ENCODE data around the gene LRRC74B. TPM values are rescaled to one million over a fixed set of nuclear protein-coding genes. Genes with fewer than 3 reads are reported as not detected.
"Not testable (repeated sequence)": the region's sequence is repeated elsewhere in the genome, so short reads cannot be mapped to it uniquely, and the experiment has no call there.

The LRRC74B gene
- total RNA-seq, 2 experiments from 2014 or later, result not detected

DNA sequence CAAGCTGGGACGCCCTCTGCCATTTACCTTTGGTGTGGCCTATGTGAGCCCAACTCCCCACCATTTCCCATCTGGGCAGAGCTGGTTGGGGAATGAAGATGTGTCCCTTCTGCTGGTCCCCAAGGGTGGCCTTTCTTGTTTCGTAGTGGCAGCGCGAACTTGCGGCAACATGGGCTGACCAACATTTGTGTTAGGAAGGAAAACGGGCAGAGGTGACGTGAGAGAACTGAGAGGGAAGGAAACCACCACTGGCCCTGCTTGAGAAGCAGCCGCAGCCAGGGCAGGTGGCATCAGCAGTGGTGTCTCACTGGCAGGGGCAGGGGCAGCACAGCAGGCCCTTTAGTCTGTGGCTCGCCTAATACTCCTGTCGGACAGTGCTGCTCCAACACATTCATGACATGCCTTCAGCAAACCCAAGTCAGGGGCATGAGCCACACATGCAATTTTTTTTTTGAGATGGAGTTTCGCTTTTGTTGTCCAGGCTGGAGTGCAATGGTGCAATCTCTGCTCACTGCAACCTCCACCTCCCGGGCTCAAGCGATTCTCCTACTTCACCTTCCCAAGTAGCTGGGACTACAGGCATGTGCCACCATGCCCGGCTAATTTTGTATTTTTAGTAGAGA lies 29.9 kb downstream of the LRRC74B start:
- ATAC-seq (no peak), DNase-seq (no peak)
- Mint-ChIP-seq H3K27ac (no peak overlapping the region), H3K27me3 (no peaks in the 10 kb centered on the region), H3K9me3 (ENCODE audit: low read depth) (no peaks in the 10 kb centered on the region), H3K36me3 (no peaks in the 10 kb centered on the region), H3K4me3 (no peak overlapping the region), H3K4me1 (no peaks in the 10 kb centered on the region)
- CTCF ChIA-PET, result no interaction called here

DNA sequence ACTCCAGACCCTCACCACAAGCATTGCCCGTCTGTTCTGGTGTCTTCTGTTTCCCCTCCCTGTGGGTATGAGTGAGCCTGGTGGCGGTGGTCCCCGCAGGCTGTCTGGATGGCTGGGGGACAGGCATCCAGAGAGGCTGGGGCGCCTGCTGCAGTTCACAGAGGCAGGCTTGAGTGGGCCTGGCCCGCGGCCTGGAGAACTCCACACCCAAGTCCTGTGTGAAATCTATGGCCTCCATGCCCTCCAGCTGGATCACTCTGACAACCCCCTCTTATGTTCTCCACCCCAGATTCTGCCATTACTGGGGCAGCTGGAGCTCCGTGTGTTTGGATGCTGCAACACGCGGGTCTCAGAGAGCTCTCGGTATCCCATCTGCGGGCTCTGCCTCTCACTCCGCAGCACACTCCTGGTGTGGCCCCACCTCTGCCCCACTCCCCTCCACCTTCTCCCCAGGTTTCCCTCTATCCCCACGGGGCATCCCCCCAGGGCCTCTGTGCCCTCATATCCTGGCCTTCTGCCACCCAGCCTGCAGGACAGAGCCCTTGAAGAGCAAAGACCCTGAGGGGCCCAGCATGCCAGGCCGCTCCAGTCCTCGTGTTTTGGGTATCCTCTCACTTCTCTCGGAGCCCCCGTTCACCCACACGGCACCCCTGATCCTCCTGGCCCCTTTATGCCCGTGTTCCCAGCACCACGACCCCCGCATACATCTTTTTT lies 31.3 kb downstream of the LRRC74B start:
- CTCF ChIA-PET, result no interaction called here
- Mint-ChIP-seq H3K4me3 (no peak overlapping the region), H3K36me3 (no peaks in the 10 kb centered on the region)

DNA sequence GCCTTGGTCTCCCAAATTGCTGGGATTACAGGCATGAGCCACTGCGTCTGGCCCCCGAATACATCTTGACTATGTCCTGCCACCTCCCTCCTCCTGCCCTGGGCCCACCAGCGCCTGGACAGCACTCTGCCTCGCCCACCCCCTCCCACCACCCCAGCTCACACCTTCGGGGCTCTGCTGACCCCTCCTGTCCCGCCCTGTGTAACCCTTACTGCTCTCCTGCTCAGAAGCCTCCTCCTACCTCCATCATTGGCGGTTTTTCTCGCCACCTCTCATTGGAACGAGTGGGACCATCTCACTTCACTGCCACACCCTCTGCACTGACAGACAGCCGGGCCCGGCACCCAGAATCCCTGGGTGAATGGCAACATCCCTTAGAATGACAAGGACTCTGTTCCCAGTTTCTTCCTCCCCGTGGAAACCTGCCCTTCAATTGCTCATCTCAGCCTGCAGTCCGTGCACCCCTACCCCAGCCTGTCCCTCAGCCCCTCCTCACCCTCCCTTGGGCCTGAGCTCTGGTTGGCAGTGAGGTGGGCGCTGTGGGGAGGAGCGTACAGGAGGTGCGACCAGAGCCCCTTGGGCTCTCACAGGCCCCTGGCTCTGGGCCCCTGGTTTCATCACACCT lies 32.2 kb downstream of the LRRC74B start:
- H3K27ac Mint-ChIP-seq, result peak overlapping the region; percentile 1
- ATAC-seq (no peak), DNase-seq (no peak)
- no peaks in the 10 kb centered on the region for H3K4me1 Mint-ChIP-seq
- H3K36me3 Mint-ChIP-seq, result no peaks in the 10 kb centered on the region
- CTCF ChIA-PET, result no interaction called here
- H3K9me3 Mint-ChIP-seq (ENCODE audit: low read depth), result no peaks in the 10 kb centered on the region
- no peak overlapping the region for H3K4me3 Mint-ChIP-seq
- H3K27me3 Mint-ChIP-seq, result no peaks in the 10 kb centered on the region

More for the DNA sequence above, 31.3 kb downstream of the LRRC74B start:
- no peaks in the 10 kb centered on the region for H3K4me1 Mint-ChIP-seq
- ATAC-seq, result no peak
- no peak overlapping the region for H3K27ac Mint-ChIP-seq
- no peak for DNase-seq
- no peaks in the 10 kb centered on the region for H3K9me3 Mint-ChIP-seq (ENCODE audit: low read depth)
- H3K27me3 Mint-ChIP-seq, result no peaks in the 10 kb centered on the region

DNA sequence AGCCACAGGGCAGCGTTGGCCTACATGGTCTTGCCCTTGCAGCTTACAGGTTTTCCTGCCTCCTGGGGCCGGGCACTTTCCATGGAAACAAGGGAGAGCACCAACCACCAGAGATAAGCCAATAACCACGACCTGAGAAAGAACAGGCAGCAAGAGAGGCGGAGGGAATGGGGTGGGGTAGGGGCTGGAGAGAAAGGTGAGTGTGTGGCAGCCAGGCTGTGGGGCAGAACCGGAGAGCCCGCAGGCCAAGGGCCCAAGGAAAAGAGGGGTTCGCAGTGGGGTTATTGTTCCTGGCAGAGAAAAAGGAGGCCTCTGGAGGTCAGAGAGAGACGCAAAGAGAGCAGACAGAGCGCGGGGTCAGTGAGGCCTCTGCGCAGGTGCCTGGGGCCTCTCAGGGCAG lies 33.2 kb downstream of the LRRC74B start:
- DNase-seq (no peak), ATAC-seq (no peak)
- H3K9me3 Mint-ChIP-seq (ENCODE audit: low read depth), result no peaks in the 10 kb centered on the region
- no peaks in the 10 kb centered on the region for H3K36me3 Mint-ChIP-seq
- no peaks in the 10 kb centered on the region for H3K4me1 Mint-ChIP-seq
- no peak overlapping the region for H3K4me3 Mint-ChIP-seq
- CTCF ChIA-PET, result no interaction called here
- H3K27me3 Mint-ChIP-seq, result no peaks in the 10 kb centered on the region
- no peak overlapping the region for H3K27ac Mint-ChIP-seq

DNA sequence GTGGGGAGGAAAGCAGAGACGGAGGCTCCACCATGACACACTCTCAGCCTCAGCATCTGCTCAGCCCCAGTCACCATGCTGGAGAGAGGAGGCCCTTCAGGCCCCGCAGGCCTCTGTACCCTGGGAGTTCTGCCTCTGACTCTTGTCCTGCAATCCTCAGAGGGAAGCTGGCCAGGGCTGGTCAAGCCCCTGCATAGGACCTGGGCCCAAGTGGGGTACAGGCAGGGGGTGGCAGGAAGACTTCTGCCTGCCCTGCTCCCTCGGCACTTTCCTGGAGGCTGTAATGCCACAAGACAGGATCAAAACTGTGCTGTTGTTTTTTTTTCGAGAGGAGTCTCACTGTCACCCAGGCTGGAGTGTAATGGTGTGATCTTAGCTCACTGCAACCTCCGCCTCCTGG lies 33.7 kb downstream of the LRRC74B start:
- no peak for ATAC-seq
- no peak overlapping the region for H3K4me3 Mint-ChIP-seq
- no peaks in the 10 kb centered on the region for H3K9me3 Mint-ChIP-seq (ENCODE audit: low read depth)
- H3K27ac Mint-ChIP-seq, result no peak overlapping the region
- no peak for DNase-seq
- no peaks in the 10 kb centered on the region for H3K36me3 Mint-ChIP-seq
- no peaks in the 10 kb centered on the region for H3K4me1 Mint-ChIP-seq
- no peaks in the 10 kb centered on the region for H3K27me3 Mint-ChIP-seq
- CTCF ChIA-PET, result no interaction called here

DNA sequence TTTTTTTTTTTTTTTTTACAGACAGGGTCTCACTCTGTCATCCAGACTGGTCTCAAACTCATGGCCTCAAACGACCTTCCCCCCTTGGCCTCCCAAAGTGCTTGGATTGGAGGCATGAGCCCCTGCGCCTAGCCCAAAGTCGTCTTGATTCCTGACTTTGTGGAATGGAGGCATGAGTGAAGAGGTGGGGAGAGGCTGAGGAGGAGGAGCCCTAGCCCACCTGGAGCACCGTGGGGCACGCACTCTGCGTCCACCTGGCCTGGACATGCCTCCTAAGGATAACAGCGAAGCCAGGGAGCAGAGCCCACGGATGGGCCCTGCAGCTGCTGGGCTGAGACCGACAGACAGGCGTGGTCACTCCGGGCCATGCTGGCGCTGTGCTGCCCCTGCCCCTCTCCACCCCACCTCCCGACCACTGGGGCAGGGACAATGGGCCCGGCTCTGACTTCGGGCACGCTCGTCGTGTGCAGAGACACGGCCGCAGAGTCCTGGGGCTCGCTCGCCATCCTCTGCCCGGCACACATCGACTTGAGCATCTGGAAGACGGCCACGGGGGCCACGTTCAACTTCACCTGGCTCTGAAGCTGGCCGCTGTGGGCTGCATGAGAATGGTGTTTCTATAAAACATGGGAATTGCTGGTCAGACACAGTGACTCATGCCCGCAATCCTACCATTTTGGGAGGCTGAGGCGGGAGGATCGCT lies 34.8 kb downstream of the LRRC74B start:
- no peak overlapping the region for H3K4me3 Mint-ChIP-seq
- DNase-seq, result no peak
- H3K27ac Mint-ChIP-seq, result no peak overlapping the region
- H3K36me3 Mint-ChIP-seq, result no peaks in the 10 kb centered on the region
- CTCF ChIA-PET, result no interaction called here
- H3K27me3 Mint-ChIP-seq, result no peaks in the 10 kb centered on the region
- ATAC-seq, result no peak
- H3K9me3 Mint-ChIP-seq (ENCODE audit: low read depth), result no peaks in the 10 kb centered on the region
- no peaks in the 10 kb centered on the region for H3K4me1 Mint-ChIP-seq

DNA sequence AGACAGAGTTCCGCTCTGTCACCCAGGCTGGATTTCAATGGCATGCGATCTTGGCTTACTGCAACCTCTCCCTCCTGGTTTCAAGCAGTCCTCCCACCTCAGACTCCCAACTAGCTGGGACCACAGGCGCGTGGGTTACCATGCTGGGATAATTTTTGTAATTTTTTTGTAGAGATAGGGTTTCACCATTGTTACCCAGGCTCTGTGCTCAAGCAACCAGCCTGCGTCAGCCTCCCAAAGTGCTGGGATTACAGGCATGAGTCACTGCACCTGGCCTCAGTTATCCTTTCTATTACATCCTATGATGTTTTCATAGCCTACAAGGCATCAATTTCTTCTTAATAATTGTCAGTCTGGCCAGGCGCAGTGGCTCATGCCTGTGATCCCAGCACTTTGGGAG lies 36.5 kb downstream of the LRRC74B start:
- H3K27me3 Mint-ChIP-seq, result no peaks in the 10 kb centered on the region
- DNase-seq, result no peak
- H3K4me1 Mint-ChIP-seq, result no peaks in the 10 kb centered on the region

DNA sequence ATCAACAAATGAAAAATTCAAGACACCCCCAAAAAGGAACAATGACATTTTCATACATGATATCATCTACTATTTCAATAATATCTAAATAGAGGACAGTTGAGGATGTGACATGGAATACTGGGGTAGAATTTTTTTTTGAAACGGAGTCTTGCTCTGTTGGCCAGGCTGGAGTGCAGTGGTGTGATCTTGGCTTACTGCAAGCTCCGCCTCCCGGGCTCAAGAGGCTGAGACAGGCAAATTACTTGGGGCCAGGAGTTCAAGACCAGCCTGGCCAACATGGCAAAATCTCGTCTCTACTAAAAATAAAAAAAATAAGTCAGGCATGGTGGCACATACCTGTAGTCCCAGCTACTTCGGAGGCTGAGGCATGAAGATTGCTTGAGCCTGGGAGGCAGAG lies 41.4 kb downstream of the LRRC74B start:
- no peaks in the 10 kb centered on the region for H3K4me1 Mint-ChIP-seq
- no peak for ATAC-seq
- no peak for DNase-seq
- H3K27me3 Mint-ChIP-seq, result peaks cover 4% of the 10 kb centered on the region
- H3K4me3 Mint-ChIP-seq, result no peak overlapping the region
- H3K27ac Mint-ChIP-seq, result no peak overlapping the region
- no peaks in the 10 kb centered on the region for H3K9me3 Mint-ChIP-seq (ENCODE audit: low read depth)
- CTCF ChIA-PET, result no interaction called here
- H3K36me3 Mint-ChIP-seq, result no peaks in the 10 kb centered on the region

More for the DNA sequence above, 36.5 kb downstream of the LRRC74B start:
- ATAC-seq, result no peak
- no peaks in the 10 kb centered on the region for H3K9me3 Mint-ChIP-seq (ENCODE audit: low read depth)
- H3K27ac Mint-ChIP-seq, result no peak overlapping the region
- no peak overlapping the region for H3K4me3 Mint-ChIP-seq
- H3K36me3 Mint-ChIP-seq, result no peaks in the 10 kb centered on the region
- CTCF ChIA-PET, result no interaction called here

DNA sequence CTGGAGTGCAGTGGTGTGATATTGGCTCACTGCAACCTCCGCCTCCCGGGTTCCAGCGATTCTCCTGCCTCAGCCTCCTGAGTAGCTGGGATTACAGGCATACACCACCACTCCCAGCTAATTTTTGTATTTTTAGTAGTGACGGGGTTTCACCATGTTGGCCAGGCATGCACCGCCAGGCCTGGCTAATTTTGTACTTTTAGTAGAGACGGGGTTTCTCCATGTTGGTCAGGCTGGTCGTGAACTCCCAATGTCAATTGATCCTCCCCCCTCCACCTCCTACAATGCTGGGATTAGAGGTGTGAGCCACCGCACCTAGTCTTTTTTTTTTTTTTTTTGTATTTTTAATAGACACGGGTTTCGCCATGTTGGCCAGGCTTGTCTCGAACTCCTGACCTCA lies 42.2 kb downstream of the LRRC74B start:
- peak; percentile 11 for DNase-seq
- H3K27me3 Mint-ChIP-seq; H3K4me3 Mint-ChIP-seq; H3K27ac Mint-ChIP-seq; H3K9me3 Mint-ChIP-seq (ENCODE audit: low read depth); CTCF ChIA-PET; ATAC-seq; H3K36me3 Mint-ChIP-seq; H3K4me1 Mint-ChIP-seq: not testable (repeated sequence)

DNA sequence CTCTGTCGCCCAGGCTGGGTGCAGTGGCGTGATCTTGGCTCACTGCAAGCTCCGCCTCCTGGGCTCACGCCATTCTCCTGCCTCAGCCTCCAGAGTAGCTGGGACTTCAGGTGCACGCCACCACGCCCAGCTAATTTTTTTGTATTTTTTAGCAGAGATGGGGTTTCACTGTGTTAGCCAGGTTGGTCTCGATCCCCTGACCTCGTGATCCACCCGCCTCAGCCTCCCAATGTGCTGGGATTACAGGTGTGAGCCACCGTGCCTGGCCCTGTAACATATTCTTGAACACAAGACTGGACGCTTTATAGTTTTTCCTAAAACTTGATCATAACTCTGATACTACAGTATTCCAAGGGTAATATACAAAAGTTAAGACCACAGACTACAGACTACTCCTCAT lies 45.5 kb downstream of the LRRC74B start:
- H3K9me3 Mint-ChIP-seq (ENCODE audit: low read depth); H3K27ac Mint-ChIP-seq; H3K4me1 Mint-ChIP-seq; H3K36me3 Mint-ChIP-seq; H3K27me3 Mint-ChIP-seq; ATAC-seq; H3K4me3 Mint-ChIP-seq; CTCF ChIA-PET: not testable (repeated sequence)
- DNase-seq, result peak; percentile 5

DNA sequence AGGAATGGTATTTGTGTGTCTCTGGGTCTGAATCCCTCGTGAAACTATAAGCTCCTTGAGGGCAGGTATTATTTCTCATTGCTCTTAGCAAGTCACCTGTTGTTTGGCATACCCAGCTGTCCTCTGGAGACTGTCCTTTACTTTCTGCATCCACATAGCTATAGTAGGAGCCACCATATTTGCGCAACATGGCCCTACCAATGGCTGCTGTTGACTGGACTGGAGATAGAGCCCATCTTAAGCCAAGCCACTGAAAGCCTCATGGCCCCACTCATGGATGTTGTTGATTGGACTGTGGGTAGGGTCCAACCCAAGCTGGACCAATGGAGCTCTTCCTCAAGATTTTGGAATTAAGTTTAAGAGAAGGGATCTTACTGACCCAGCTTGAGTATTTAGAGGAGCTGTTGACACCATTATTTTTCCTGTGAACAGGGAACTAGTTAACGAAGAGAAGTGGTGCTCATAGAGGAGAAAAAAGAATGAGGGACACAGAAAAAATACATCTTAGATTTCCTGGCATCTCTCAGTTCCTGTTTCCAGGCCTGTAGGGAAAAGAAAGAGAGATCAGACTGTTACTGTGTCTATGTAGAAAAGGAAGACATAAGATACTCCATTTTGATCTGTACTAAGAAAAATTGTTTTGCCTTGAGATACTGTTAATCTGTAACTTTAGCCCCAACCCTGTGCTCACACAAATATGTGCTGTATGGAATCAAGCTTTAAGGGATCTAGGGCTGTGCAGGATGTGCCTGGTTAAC lies 47.2 kb downstream of the LRRC74B start:
- Mint-ChIP-seq H3K4me1 (no peaks in the 10 kb centered on the region), H3K27ac (no peak overlapping the region), H3K27me3 (peaks cover 9% of the 10 kb centered on the region), H3K4me3 (no peak overlapping the region), H3K9me3 (ENCODE audit: low read depth) (no peaks in the 10 kb centered on the region), H3K36me3 (no peaks in the 10 kb centered on the region)
- CTCF ChIA-PET, result no interaction called here
- ATAC-seq (no peak), DNase-seq (no peak)

DNA sequence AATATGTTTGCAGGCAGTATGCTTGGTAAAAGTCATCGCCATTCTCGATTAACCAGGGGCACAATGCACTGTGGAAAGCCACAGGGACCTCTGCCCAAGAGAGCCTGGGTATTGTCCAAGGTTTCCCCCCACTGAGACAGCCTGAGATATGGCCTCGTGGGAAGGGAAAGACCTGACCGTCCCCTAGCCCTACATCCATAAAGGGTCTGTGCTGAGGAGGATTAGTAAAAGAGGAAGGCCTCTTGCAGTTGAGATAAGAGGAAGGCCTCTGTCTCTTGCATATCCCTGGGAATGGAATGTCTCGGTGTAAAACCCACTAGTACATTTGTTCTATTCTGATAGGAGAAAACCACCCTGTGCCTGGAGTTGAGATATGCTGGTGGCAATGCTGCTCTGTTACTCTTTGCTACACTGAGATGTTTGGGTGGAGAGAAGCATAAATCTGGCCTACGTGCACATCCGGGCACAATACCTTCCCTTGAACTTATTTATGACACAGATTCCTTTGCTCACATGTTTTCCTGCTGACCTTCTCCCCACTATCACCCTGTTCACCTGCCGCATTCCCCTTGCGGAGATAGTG lies 47.9 kb downstream of the LRRC74B start:
- H3K36me3 Mint-ChIP-seq; DNase-seq; H3K4me1 Mint-ChIP-seq; ATAC-seq; H3K9me3 Mint-ChIP-seq (ENCODE audit: low read depth); CTCF ChIA-PET; H3K4me3 Mint-ChIP-seq; H3K27ac Mint-ChIP-seq; H3K27me3 Mint-ChIP-seq: not testable (repeated sequence)

All from activated CD8-positive, alpha-beta memory T cell treated with anti-CD3 and anti-CD28 coated beads, Interleukin-2, amount 10 ng/mL, durations not matched to agents 7 days and 5 days (primary cell).